Muscle layer of duodenum (tissue), 2 donors: ENCODE measurements around the gene SLC10A3.

Experiments used
- H3K27ac ChIP-seq: one replicate; pipeline ENCODE4 v1.7.0; 2013; ENCODE audit warnings: mild to moderate bottlenecking, low read length
- H3K27me3 ChIP-seq: one replicate; pipeline ENCODE4 v1.7.0; 2013; ENCODE audit warnings: low read depth, mild to moderate bottlenecking, control low read depth, low read length
- H3K36me3 ChIP-seq, 2 donors: one replicate each; pipeline ENCODE4 v1.7.0; 2013; ENCODE audit warnings: low read length in 2 of 2, control low read depth in 1 of 2, mild to moderate bottlenecking in 1 of 2; ENCODE audit not compliant: insufficient read depth in 2 of 2, control insufficient read depth in 1 of 2
- H3K4me1 ChIP-seq, 2 donors: one replicate each; pipeline ENCODE4 v1.7.0; 2013; ENCODE audit warnings: low read length in 2 of 2, mild to moderate bottlenecking in 2 of 2, control low read depth in 1 of 2, moderate library complexity in 1 of 2; ENCODE audit not compliant: insufficient read depth in 2 of 2, control insufficient read depth in 1 of 2
- H3K4me3 ChIP-seq, 2 donors: one replicate each; pipeline ENCODE4 v1.7.0; 2013; ENCODE audit warnings: low read length in 2 of 2, low read depth in 1 of 2, mild to moderate bottlenecking in 1 of 2
- H3K9me3 ChIP-seq, 2 donors: one replicate each; pipeline ENCODE4 v1.7.0; 2013; ENCODE audit warnings: low read length in 2 of 2, control low read depth in 1 of 2, mild to moderate bottlenecking in 1 of 2; ENCODE audit not compliant: control insufficient read depth in 1 of 2
- donor health status: healthy.

SLC10A3 gene

GRCh38 chrX:154490414-154491083 is at the start of gene SLC10A3:
SLC10A3 (minus strand) TSS chrX:154490629; CDS start chrX:154488940, 1,689 bp downstream.
- Histone ChIP-seq H3K27ac (peak within 1 kb of the TSS; percentile 67), H3K9me3 (no peaks in the 10 kb centered on the region), H3K4me3 (peak within 1 kb of the TSS; percentile 53 to 61), H3K27me3 (no peaks in the 10 kb centered on the region), H3K4me1 (peaks cover 5 to 26% of the 10 kb centered on the region in 2 donors), H3K36me3 (peaks cover 0 to 8% of the 10 kb centered on the region in 2 donors)

GRCh38 chrX:154539077-154539476 is 48.6 kb upstream of the SLC10A3 start:
- Histone ChIP-seq H3K27me3 (no peaks in the 10 kb centered on the region), H3K27ac (no peak overlapping the region)

GRCh38 chrX:154535892-154536291 is 45.5 kb upstream of the SLC10A3 start:
- Histone ChIP-seq H3K4me3 (no peak overlapping the region), H3K4me1 (peaks cover 0 to 5% of the 10 kb centered on the region in 2 donors), H3K27me3 (no peaks in the 10 kb centered on the region), H3K9me3 (no peaks in the 10 kb centered on the region), H3K27ac (no peak overlapping the region), H3K36me3 (peaks cover 0 to 19% of the 10 kb centered on the region in 2 donors)

More at GRCh38 chrX:154539077-154539476, 48.6 kb upstream of the SLC10A3 start:
- no peak overlapping the region for H3K4me3 ChIP-seq
- peaks cover 0 to 8% of the 10 kb centered on the region in 2 donors for H3K4me1 ChIP-seq
- H3K36me3 ChIP-seq: peaks cover 0 to 16% of the 10 kb centered on the region in 2 donors
- H3K9me3 ChIP-seq: no peaks in the 10 kb centered on the region

GRCh38 chrX:154534526-154535322 is 44.3 kb upstream of the SLC10A3 start:
- Histone ChIP-seq H3K4me3 (no peak overlapping the region), H3K36me3 (peaks cover 0 to 19% of the 10 kb centered on the region in 2 donors), H3K4me1 (peaks cover 0 to 5% of the 10 kb centered on the region in 2 donors), H3K27me3 (no peaks in the 10 kb centered on the region), H3K9me3 (no peaks in the 10 kb centered on the region), H3K27ac (no peak overlapping the region)

GRCh38 chrX:154532690-154533089 is 42.3 kb upstream of the SLC10A3 start:
- Histone ChIP-seq H3K27ac (no peak overlapping the region), H3K4me3 (no peak overlapping the region), H3K9me3 (no peaks in the 10 kb centered on the region), H3K4me1 (peaks cover 0 to 5% of the 10 kb centered on the region in 2 donors), H3K36me3 (peaks cover 0 to 19% of the 10 kb centered on the region in 2 donors), H3K27me3 (no peaks in the 10 kb centered on the region)

- Histone ChIP-seq H3K9me3 (no peaks in the 10 kb centered on the region), H3K36me3 (peaks cover 0 to 19% of the 10 kb centered on the region in 2 donors), H3K27me3 (no peaks in the 10 kb centered on the region), H3K4me3 (no peak overlapping the region), H3K4me1 (peaks cover 0 to 9% of the 10 kb centered on the region in 2 donors), H3K27ac (no peak overlapping the region)
Measured at GRCh38 chrX:154531626-154532025, 41.2 kb upstream of the SLC10A3 start.

- H3K36me3 ChIP-seq: peaks cover 0 to 13% of the 10 kb centered on the region in 2 donors
- no peak overlapping the region for H3K4me3 ChIP-seq
- H3K27ac ChIP-seq: no peak overlapping the region
- H3K9me3 ChIP-seq: no peaks in the 10 kb centered on the region
- peaks cover 0 to 9% of the 10 kb centered on the region in 2 donors for H3K4me1 ChIP-seq
- no peaks in the 10 kb centered on the region for H3K27me3 ChIP-seq
Measured at GRCh38 chrX:154530286-154530685, 39.9 kb upstream of the SLC10A3 start.

GRCh38 chrX:154529206-154529612 is 38.8 kb upstream of the SLC10A3 start:
- no peak overlapping the region for H3K27ac ChIP-seq

GRCh38 chrX:154526901-154527675 is 36.7 kb upstream of the SLC10A3 start:
- Histone ChIP-seq H3K27ac (peak overlapping the region; percentile 56), H3K9me3 (no peaks in the 10 kb centered on the region)

More at GRCh38 chrX:154529206-154529612, 38.8 kb upstream of the SLC10A3 start:
- no peaks in the 10 kb centered on the region for H3K27me3 ChIP-seq
- H3K4me3 ChIP-seq: no peak overlapping the region
- H3K4me1 ChIP-seq: peaks cover 0 to 4% of the 10 kb centered on the region in 2 donors
- H3K9me3 ChIP-seq: no peaks in the 10 kb centered on the region
- peaks cover 0 to 9% of the 10 kb centered on the region in 2 donors for H3K36me3 ChIP-seq

GRCh38 chrX:154525606-154526490 is 35.4 kb upstream of the SLC10A3 start:
- Histone ChIP-seq H3K27me3 (no peaks in the 10 kb centered on the region), H3K9me3 (no peaks in the 10 kb centered on the region), H3K27ac (no peak overlapping the region), H3K4me1 (peaks cover 0 to 4% of the 10 kb centered on the region in 2 donors), H3K36me3 (no peaks in the 10 kb centered on the region), H3K4me3 (no peak overlapping the region)

More at GRCh38 chrX:154526901-154527675, 36.7 kb upstream of the SLC10A3 start:
- Histone ChIP-seq H3K4me1 (peaks cover 0 to 4% of the 10 kb centered on the region in 2 donors), H3K4me3 (peak overlapping the region in 1 of 2 donors; percentile 64), H3K36me3 (peaks cover 0 to 1% of the 10 kb centered on the region in 2 donors), H3K27me3 (no peaks in the 10 kb centered on the region)
